NOMO-1 (cell line): ENCODE data around the gene TDP1.
A peak's percentile ranks its signal among the peaks of the same experiment; 100 is the strongest.

Experiments
- DNase-seq, 2 experiments: peaks; one replicate each; lab custom pipeline; 2025; ENCODE audit not compliant: unreplicated experiment in 2 of 2; lab: John Stamatoyannopoulos, UW

The TDP1 gene

GRCh38 chr14:89955745-89956660, at the start of gene TDP1:
Gene TDP1, plus strand, starts transcription at chr14:89955927. Its CDS starts 7,188 bp downstream, at chr14:89963115.
- peak; percentile 96 for DNase-seq

GRCh38 chr14:89906000-89906399, 49.7 kb upstream of the TDP1 start:
- no peak for DNase-seq

- DNase-seq, result no peak
These were observed 48.1 kb upstream of the TDP1 start for GRCh38 chr14:89907655-89908054.

GRCh38 chr14:89908712-89909450, 46.8 kb upstream of the TDP1 start:
- DNase-seq, result no peak

GRCh38 chr14:89909586-89909985, 46.1 kb upstream of the TDP1 start:
- no peak for DNase-seq

- DNase-seq, result no peak
These were observed 45.1 kb upstream of the TDP1 start for GRCh38 chr14:89910691-89911009.

GRCh38 chr14:89911010-89911919, 44.5 kb upstream of the TDP1 start:
- DNase-seq, result no peak

- DNase-seq, result no peak
These were observed 43.5 kb upstream of the TDP1 start for GRCh38 chr14:89912221-89912620.

GRCh38 chr14:89912667-89913211, 43.0 kb upstream of the TDP1 start:
- peak; percentile 31 to 74 for DNase-seq

- DNase-seq, result peak; percentile 26 to 53
These were observed 40.4 kb upstream of the TDP1 start for GRCh38 chr14:89915114-89915878.

GRCh38 chr14:89918721-89919120, 37.0 kb upstream of the TDP1 start:
- DNase-seq, result no peak

- no peak for DNase-seq
These were observed 35.7 kb upstream of the TDP1 start for GRCh38 chr14:89920056-89920455.

- no peak for DNase-seq
These were observed 34.4 kb upstream of the TDP1 start for GRCh38 chr14:89921346-89921745.

- no peak for DNase-seq
These were observed 33.5 kb upstream of the TDP1 start for GRCh38 chr14:89922031-89922907.

GRCh38 chr14:89924268-89924667, 31.5 kb upstream of the TDP1 start:
- no peak for DNase-seq

GRCh38 chr14:89926694-89927093, 29.0 kb upstream of the TDP1 start:
- DNase-seq, result no peak

GRCh38 chr14:89927186-89927865, 28.4 kb upstream of the TDP1 start:
- no peak for DNase-seq

- no peak for DNase-seq
These were observed 22.7 kb upstream of the TDP1 start for GRCh38 chr14:89933002-89933401.
